ENCODE measurements around the gene CLEC2L.

Gene CLEC2L

GRCh38 chr7:139557857-139558581 is 34.5 kb downstream of the CLEC2L start:
- DNase-seq (ENCODE audit: low read depth), result no peak

GRCh38 chr7:139559364-139560105 is 36.0 kb downstream of the CLEC2L start:
- no peak for DNase-seq (ENCODE audit: low read depth)

- no peak for DNase-seq (ENCODE audit: low read depth)
Measured at GRCh38 chr7:139560199-139560598, 36.7 kb downstream of the CLEC2L start.

GRCh38 chr7:139560678-139561077 is 37.2 kb downstream of the CLEC2L start:
- no peak for DNase-seq (ENCODE audit: low read depth)

- DNase-seq (ENCODE audit: low read depth), result no peak
Measured at GRCh38 chr7:139562491-139562890, 39.0 kb downstream of the CLEC2L start.

- DNase-seq (ENCODE audit: low read depth), result no peak
Measured at GRCh38 chr7:139562961-139563565, 39.6 kb downstream of the CLEC2L start.

- DNase-seq (ENCODE audit: low read depth), result no peak
Measured at GRCh38 chr7:139563856-139564255, 40.4 kb downstream of the CLEC2L start.

GRCh38 chr7:139566075-139566474 is 42.6 kb downstream of the CLEC2L start:
- no peak for DNase-seq (ENCODE audit: low read depth)

GRCh38 chr7:139566736-139567646 is 43.5 kb downstream of the CLEC2L start:
- DNase-seq (ENCODE audit: low read depth), result no peak

- DNase-seq (ENCODE audit: low read depth), result no peak
Measured at GRCh38 chr7:139567647-139568345, 44.3 kb downstream of the CLEC2L start.

- DNase-seq (ENCODE audit: low read depth), result no peak
Measured at GRCh38 chr7:139568346-139568675, 44.8 kb downstream of the CLEC2L start.

GRCh38 chr7:139568813-139569490 is 45.5 kb downstream of the CLEC2L start:
- no peak for DNase-seq (ENCODE audit: low read depth)

- no peak for DNase-seq (ENCODE audit: low read depth)
Measured at GRCh38 chr7:139570119-139570518, 46.6 kb downstream of the CLEC2L start.

- DNase-seq (ENCODE audit: low read depth), result no peak
Measured at GRCh38 chr7:139570626-139571025, 47.1 kb downstream of the CLEC2L start.

GRCh38 chr7:139571190-139571589 is 47.7 kb downstream of the CLEC2L start:
- DNase-seq (ENCODE audit: low read depth), result no peak

GRCh38 chr7:139571651-139572050 is 48.2 kb downstream of the CLEC2L start:
- DNase-seq (ENCODE audit: low read depth), result no peak

- DNase-seq (ENCODE audit: low read depth), result no peak
Measured at GRCh38 chr7:139572071-139572470, 48.6 kb downstream of the CLEC2L start.

- DNase-seq (ENCODE audit: low read depth), result no peak
Measured at GRCh38 chr7:139572704-139573385, 49.4 kb downstream of the CLEC2L start.

- DNase-seq (ENCODE audit: low read depth), result no peak
Measured at GRCh38 chr7:139573871-139574270, 50.4 kb downstream of the CLEC2L start.

GRCh38 chr7:139574618-139575337 is 51.3 kb downstream of the CLEC2L start:
- DNase-seq (ENCODE audit: low read depth), result no peak

Measured in stimulated activated CD8-positive, alpha-beta memory T cell treated with anti-CD3 and anti-CD28 coated beads, Interleukin-15, amount 100 ng/mL, for 1 hour (primary cell).